Skeletal muscle cell (primary cell): Measurements from ENCODE around the gene FILIP1.

Source experiments
- DNase-seq: peaks from one replicate; pipeline ENCODE4 v3.0.0-alpha.2; 2010; ENCODE audit warnings: low read depth
- H3K4me3 ChIP-seq: 2 replicates; pipeline ENCODE4 v1.5.1; 2011; ENCODE audit warnings: low read depth, mild to moderate bottlenecking, control low read depth, low read length, moderate library complexity

Gene FILIP1

GRCh38 chr6:75350808-75351207, 142.8 kb downstream of the FILIP1 start:
- DNase-seq: no peak
- H3K4me3 ChIP-seq: no peak overlapping the region

GRCh38 chr6:75350156-75350555, 143.4 kb downstream of the FILIP1 start:
- no peak overlapping the region for H3K4me3 ChIP-seq

DNA sequence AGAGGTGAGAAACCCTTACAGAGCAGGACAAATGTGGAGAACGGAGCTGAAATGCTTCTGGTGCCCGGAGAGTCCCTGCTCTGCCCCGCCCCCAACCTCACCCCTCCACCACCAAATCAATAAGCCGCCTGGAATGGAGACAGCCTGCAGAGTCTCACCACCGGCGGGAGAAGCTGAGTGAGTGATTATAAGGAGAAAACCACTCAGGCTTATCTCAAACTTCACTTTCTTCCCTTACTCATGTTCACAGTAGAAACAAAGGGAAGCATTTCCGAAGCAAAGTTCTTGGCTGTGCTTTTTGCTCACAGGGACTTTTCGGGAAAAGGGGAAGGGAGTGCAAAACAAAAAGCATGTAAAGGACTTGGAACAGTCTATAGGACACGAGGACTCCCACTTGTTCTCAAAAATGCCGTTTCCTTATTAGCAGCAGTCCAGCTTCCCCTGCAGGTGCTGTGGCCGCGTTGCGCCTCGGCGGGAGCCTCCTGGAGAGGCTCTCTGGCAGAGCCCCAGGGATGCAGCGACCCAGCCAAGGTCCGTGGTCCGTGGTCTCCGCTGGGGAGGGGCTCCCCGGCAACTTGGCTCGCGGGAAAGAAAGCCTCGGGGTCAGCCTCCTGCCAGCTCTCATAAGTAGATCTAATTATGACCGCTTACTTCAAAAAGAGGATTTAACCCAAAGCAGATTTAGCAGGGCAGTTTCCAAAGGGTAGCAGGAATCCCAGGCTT, 144.2 kb downstream of the FILIP1 start:
- H3K4me3 ChIP-seq: peak overlapping the region; percentile 21
- DNase-seq: no peak

More at GRCh38 chr6:75350156-75350555, 143.4 kb downstream of the FILIP1 start:
- no peak for DNase-seq

GRCh38 chr6:75348882-75349261, 144.7 kb downstream of the FILIP1 start:
- DNase-seq: no peak
- no peak overlapping the region for H3K4me3 ChIP-seq

GRCh38 chr6:75347898-75348610, 145.5 kb downstream of the FILIP1 start:
- no peak overlapping the region for H3K4me3 ChIP-seq
- no peak for DNase-seq

DNA sequence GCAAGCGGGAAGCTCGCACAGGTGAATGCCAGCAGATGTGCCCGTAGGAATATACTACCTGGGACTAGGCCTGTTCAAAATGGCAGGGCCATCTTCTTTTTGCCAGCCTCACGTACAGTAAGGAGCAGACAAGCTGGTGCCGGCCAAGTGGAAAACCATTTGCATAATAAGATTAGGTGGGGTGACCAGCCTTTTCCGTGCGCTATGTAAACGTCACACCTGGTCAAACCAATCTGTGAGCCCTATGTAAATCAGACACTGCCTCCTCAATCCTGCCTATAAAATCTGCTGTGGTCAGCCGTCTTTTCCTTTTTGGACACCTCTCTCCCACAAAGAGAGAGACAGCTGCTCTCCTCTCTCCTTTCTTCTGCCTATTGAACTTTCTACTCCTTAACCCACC, 148.2 kb downstream of the FILIP1 start:
- DNase-seq: no peak
- no peak overlapping the region for H3K4me3 ChIP-seq

- no peak overlapping the region for H3K4me3 ChIP-seq
- no peak for DNase-seq
Observed at GRCh38 chr6:75344455-75344854, 149.1 kb downstream of the FILIP1 start.

GRCh38 chr6:75344021-75344420, 149.6 kb downstream of the FILIP1 start:
- DNase-seq: no peak
- H3K4me3 ChIP-seq: no peak overlapping the region

- DNase-seq: no peak
- H3K4me3 ChIP-seq: no peak overlapping the region
Observed at GRCh38 chr6:75337835-75338580, 155.6 kb downstream of the FILIP1 start.

DNA sequence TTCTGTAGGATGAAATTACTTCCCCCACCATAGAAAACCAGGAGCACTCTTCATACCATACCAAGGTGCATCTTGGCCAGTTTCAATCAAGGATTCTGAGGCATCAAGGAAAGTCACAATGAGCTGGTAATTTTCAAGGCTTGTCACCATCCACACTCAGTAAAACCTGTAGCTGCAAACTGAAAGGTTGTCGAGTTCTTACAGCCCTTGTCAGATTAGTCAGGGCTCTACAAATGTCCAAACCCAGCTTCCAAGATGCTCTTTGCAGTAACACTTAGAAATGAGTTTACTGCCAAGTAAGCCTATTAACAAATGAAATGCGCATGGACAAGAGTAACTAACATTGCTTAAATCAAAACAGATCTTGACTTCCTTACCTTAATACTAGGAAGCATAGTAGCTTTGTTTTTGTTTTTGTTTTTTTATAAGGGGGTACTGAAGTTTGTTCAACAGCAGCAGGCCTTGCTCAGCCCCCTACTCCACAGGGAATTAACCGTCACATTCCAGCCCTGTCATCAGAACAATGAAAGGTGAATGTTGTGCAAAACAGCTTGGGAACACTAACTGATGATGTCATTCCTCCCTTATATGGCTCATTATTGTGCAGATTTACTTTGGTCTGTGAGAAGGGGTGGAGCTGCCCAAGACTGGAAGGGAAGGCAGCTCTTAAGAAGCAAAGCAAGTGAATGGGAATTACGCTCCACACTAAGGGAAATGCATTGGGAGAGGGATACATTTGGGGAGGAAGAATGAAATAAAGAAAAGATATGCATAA, 159.1 kb downstream of the FILIP1 start:
- no peak overlapping the region for H3K4me3 ChIP-seq
- peak; percentile 88 for DNase-seq

- DNase-seq: no peak
- no peak overlapping the region for H3K4me3 ChIP-seq
Observed at GRCh38 chr6:75333676-75334200, 159.9 kb downstream of the FILIP1 start.

DNA sequence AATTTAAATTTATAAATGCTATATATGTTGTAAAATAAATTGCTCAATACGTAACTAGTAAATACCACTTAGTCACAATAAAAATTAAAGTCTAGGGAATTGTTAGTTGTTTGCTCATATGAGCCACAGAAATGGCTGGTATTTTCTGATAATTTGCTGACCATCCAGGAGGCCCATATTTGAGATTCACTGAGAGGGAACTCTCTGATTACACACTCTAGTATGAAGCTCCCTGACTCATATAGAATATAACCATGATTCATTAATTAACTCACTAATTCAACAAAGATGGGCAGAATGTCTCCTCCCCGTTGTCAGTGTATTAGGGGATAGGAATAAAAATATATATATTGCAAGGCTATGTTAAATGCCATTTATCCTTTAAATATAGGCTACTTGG, 162.4 kb downstream of the FILIP1 start:
- DNase-seq: peak; percentile 45
- H3K4me3 ChIP-seq: no peak overlapping the region

DNA sequence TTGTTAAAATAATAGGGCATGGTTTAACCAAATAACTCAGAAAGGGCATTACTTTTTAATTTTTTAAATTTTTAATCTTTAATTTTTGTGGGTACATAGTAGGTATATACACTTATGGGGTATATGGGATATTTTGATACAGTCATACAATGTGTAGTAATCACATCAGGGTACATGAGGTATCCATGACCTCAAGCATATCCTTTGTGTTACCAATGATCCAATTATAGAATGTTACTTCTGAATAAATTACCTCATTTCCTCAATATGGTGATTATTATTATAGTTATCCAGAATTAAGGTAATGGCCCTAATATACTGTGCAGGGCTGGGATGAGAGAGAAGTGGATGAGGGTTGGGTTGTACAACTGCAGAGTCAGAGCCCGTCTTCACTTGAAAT, 163.9 kb downstream of the FILIP1 start:
- no peak overlapping the region for H3K4me3 ChIP-seq
- no peak for DNase-seq

GRCh38 chr6:75327807-75328206, 165.8 kb downstream of the FILIP1 start:
- H3K4me3 ChIP-seq: no peak overlapping the region
- DNase-seq: no peak

- H3K4me3 ChIP-seq: no peak overlapping the region
- peak; percentile 24 for DNase-seq
Observed at GRCh38 chr6:75326557-75327258, 166.9 kb downstream of the FILIP1 start.

GRCh38 chr6:75318900-75319299, 174.7 kb downstream of the FILIP1 start:
- H3K4me3 ChIP-seq: no peak overlapping the region
- no peak for DNase-seq

GRCh38 chr6:75317503-75318206, 175.9 kb downstream of the FILIP1 start:
- peak; percentile 38 for DNase-seq
- H3K4me3 ChIP-seq: no peak overlapping the region

GRCh38 chr6:75315978-75316377, 177.6 kb downstream of the FILIP1 start:
- no peak overlapping the region for H3K4me3 ChIP-seq
- DNase-seq: no peak
